ENCODE data around the gene SEMA3B.

The SEMA3B gene

DNA sequence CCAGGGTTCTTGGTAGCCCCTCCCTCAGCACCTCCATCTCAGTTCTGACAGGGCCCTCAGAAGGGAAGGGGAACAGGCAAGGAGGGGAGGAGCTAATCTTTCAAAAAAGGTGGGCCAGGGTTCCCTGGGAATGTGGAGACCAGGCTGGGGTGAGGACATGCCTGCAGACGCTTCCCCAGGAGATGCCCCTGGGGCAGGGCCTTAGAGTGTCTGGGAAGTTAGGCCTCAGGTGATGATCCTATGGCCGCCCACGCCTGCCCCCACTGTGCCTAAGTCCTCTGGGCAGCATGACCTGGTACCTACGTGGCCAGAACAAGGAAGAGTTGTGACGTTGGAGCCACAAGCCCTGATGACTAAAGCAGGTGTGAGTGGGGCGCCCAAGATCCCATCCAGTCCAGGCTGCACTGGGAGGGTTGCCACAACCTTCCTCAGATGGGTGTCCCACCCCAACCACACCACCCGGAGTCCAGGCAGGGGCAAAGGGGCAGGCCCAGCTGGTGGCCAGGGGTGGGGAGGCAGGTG, 3.9 kb upstream of the SEMA3B start:
- no peak for DNase-seq (ENCODE audit: low read depth)
- no peak overlapping the region; the same call in 1 of the 2 replicates for H3K4me3 ChIP-seq (ENCODE audit: low read length)
- TF ChIP-seq, protein P1, sequence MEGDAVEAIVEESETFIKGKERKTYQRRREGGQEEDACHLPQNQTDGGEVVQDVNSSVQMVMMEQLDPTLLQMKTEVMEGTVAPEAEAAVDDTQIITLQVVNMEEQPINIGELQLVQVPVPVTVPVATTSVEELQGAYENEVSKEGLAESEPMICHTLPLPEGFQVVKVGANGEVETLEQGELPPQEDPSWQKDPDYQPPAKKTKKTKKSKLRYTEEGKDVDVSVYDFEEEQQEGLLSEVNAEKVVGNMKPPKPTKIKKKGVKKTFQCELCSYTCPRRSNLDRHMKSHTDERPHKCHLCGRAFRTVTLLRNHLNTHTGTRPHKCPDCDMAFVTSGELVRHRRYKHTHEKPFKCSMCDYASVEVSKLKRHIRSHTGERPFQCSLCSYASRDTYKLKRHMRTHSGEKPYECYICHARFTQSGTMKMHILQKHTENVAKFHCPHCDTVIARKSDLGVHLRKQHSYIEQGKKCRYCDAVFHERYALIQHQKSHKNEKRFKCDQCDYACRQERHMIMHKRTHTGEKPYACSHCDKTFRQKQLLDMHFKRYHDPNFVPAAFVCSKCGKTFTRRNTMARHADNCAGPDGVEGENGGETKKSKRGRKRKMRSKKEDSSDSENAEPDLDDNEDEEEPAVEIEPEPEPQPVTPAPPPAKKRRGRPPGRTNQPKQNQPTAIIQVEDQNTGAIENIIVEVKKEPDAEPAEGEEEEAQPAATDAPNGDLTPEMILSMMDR (conservative IDR thresholded peaks at IDR 0.05; ENCODE audit: low read length): no peak

DNA sequence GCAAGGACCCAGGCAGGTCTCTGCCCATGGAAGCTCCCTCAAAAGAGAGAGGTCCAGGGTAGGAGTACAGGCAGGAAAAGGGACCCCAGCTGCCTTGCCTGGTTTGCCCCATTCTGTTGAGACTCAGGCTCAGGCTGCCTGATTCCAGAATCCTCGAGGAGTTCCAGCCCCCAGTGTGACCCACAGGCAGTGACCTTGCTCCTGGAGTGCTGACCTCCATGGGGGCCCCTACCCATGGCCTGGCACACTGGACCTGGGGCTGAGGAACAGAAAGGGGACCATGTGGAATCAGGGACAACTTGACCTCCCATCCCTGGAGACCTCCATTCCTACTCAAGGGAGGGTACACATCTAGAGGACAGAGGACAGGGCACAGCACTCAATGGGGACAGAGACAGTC, 3.4 kb upstream of the SEMA3B start:
- no peak for DNase-seq (ENCODE audit: low read depth)
- no peak overlapping the region for H3K4me3 ChIP-seq (ENCODE audit: low read length)
- TF ChIP-seq, protein P1 (conservative IDR thresholded peaks at IDR 0.05; ENCODE audit: low read length): no peak

DNA sequence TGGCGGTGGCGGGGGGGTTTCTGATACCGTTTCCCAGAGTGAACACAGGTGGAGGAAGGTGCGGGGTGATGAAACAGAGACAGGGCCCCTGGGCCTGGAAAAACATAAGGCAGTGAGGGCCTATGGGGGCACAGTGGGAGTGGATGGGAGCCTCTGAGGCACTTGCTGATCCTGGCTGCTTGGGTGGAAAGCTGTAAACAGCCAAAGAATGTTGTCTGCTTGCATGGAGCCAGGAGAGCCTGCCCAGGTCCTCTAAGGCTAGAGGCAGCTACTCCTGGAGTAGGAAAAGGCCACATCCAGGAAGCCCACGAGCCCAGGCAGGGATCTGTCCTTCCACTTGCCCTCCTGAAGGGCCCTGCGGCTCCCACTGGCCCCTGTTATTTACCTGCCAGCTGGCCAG, 2.9 kb upstream of the SEMA3B start:
- DNase-seq (ENCODE audit: low read depth): no peak

DNA sequence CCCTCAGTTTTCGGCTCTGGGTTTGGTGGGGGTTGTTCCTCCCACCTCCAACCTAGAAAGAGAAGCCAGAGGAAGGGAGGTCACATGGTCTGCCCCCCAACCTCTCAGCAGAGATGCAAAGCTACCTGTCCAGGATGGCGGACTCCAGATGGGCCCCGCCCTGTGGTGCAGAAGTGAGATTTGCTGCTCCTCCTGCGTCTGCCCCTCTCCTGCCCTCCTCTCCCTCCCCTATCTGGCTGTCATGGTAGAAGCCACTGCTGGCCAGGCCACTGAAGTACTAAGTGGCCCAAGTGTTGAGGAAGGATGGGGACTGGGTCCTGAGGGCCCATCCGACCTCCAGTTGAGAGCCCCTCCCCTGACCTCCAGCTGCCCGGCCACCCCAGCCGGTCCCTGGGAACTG, 2.1 kb upstream of the SEMA3B start:
- TF ChIP-seq, protein P1 (conservative IDR thresholded peaks at IDR 0.05; ENCODE audit: low read length): no peak
- DNase-seq (ENCODE audit: low read depth): no peak
- peak overlapping the region; percentile 72 for H3K4me3 ChIP-seq (ENCODE audit: low read length)

More for the DNA sequence above, 2.9 kb upstream of the SEMA3B start:
- H3K4me3 ChIP-seq (ENCODE audit: low read length): no peak overlapping the region
- TF ChIP-seq, protein P1 (conservative IDR thresholded peaks at IDR 0.05; ENCODE audit: low read length): no peak

DNA sequence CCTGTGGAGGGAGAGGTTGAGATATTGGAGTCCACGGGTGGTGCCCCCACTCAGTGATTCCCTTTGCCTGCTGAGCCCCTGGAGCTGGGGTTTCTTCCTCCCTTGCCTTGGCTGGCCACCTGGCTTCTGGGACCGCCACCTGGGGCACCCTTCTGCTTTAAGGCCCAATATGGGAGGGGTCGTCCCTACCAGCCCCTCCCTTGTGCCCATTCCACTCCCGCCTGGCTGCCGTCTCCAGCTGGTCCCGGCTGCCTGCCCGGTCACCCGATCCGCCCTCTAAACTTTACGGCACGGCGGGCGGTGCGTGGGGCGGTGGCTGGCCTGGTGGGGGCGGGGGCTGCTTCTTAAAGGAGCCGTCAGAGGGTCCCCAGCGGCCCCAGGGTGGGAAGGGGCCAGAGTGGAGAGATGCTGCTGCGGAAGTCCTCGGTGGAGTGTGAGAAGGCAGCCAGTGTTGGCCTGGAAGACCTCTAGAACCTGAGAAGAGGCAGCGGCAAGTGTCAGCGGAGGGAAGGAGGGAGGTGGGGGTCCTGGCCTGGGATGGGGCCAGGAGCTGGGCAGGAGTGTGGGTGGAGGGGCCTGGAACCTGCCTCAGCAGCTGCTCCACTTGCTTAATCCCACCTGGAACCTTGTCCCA, 1.6 kb upstream of the SEMA3B start:
- DNase-seq (ENCODE audit: low read depth): no peak
- TF ChIP-seq, protein P1 (conservative IDR thresholded peaks at IDR 0.05; ENCODE audit: low read length): no peak
- H3K4me3 ChIP-seq (ENCODE audit: low read length): peak overlapping the region; percentile 72

DNA sequence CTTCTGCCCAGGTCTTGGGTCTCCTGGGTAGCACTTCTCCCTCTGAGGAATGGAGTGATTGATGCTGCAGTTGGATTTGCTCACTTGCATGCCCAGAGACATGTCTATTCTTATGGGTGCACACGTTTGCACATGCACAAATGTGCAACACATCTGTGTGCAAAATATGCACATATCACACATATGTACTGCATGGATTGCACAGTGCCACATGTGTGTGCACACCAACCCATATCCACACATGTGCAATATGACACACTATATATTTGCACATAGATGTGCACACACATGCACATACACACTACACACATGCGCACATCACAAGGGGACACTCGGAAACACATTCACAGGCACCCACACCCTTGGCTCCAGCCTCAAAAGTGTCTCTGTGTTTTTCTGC, 671 bp upstream of the SEMA3B start:
- H3K4me3 ChIP-seq (ENCODE audit: low read length): no peak overlapping the region
- TF ChIP-seq, protein P1 (conservative IDR thresholded peaks at IDR 0.05; ENCODE audit: low read length): no peak
- DNase-seq (ENCODE audit: low read depth): no peak

DNA sequence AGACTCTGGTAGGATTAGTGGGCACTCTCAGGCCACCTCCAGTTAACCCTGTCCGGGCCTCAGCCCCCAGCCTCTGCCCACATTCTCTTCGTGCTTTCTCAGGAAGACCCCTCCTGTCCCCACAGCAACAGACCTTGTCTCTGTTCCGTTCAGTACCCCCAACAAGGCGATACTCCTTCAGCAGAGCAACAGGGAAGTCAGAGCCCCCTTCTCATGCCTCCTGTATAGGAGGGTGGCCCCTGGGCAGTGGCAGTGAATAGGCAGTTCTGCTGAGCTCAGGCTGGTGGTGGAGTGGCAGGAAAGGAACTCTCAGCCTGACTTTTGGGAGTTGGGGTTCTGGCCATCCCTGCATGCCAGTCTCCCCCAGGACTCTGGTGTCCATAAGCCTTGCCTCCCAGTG, 513 bp downstream of the SEMA3B start:
- TF ChIP-seq, protein P1 (conservative IDR thresholded peaks at IDR 0.05; ENCODE audit: low read length): no peak
- H3K4me3 ChIP-seq (ENCODE audit: low read length): peak overlapping the region; percentile 53
- no peak for DNase-seq (ENCODE audit: low read depth)
